Activated naive CD8-positive, alpha-beta T cell treated with anti-CD3 and anti-CD28 coated beads, Interleukin-2, amount 50 U/mL, for 24 hours (primary cell): ENCODE measurements around the gene PLEKHF1.
"Not testable (repeated sequence)": the region's sequence is repeated elsewhere in the genome, so short reads cannot be mapped to it uniquely, and the experiment has no call there.

ENCODE experiments used
- ATAC-seq: fragments of 150-1000 bp; cut with Tn5 transposase; one replicate; pipeline ENCODE4 v1.10.0; 2021
- DNase-seq: peaks from one replicate; pipeline ENCODE4 v3.0.0; 2021
- H3K27ac Mint-ChIP-seq: one replicate; pipeline ENCODE4 v1.8.0; 2021; ENCODE audit warnings: mild to moderate bottlenecking, mixed read lengths
- H3K27me3 Mint-ChIP-seq: one replicate; pipeline ENCODE4 v1.8.0; 2021; ENCODE audit warnings: mixed read lengths
- H3K36me3 Mint-ChIP-seq: one replicate; pipeline ENCODE4 v1.8.0; 2021; ENCODE audit warnings: low read depth, mixed read lengths
- H3K4me1 Mint-ChIP-seq: one replicate; pipeline ENCODE4 v1.8.0; 2021; ENCODE audit warnings: mixed read lengths
- H3K4me3 Mint-ChIP-seq: one replicate; pipeline ENCODE4 v1.8.0; 2021; ENCODE audit warnings: mild to moderate bottlenecking, moderate library complexity, mixed read lengths
- H3K9me3 Mint-ChIP-seq: one replicate; pipeline ENCODE4 v1.8.0; 2021; ENCODE audit warnings: mixed read lengths

PLEKHF1 gene

GRCh38 chr19:29705706-29706105 lies 40.4 kb downstream of the PLEKHF1 start:
- Mint-ChIP-seq H3K4me3 (no peak overlapping the region), H3K36me3 (peaks cover 36% of the 10 kb centered on the region), H3K9me3 (no peaks in the 10 kb centered on the region), H3K4me1 (peaks cover 69% of the 10 kb centered on the region), H3K27me3 (no peaks in the 10 kb centered on the region), H3K27ac (peak overlapping the region; percentile 93)
- ATAC-seq (no peak), DNase-seq (no peak)

GRCh38 chr19:29706635-29707034 lies 41.4 kb downstream of the PLEKHF1 start:
- Mint-ChIP-seq H3K27ac (peak overlapping the region; percentile 93), H3K36me3 (peaks cover 34% of the 10 kb centered on the region), H3K9me3 (no peaks in the 10 kb centered on the region), H3K4me1 (peaks cover 78% of the 10 kb centered on the region), H3K4me3 (no peak overlapping the region), H3K27me3 (no peaks in the 10 kb centered on the region)
- no peak for ATAC-seq
- no peak for DNase-seq

DNA sequence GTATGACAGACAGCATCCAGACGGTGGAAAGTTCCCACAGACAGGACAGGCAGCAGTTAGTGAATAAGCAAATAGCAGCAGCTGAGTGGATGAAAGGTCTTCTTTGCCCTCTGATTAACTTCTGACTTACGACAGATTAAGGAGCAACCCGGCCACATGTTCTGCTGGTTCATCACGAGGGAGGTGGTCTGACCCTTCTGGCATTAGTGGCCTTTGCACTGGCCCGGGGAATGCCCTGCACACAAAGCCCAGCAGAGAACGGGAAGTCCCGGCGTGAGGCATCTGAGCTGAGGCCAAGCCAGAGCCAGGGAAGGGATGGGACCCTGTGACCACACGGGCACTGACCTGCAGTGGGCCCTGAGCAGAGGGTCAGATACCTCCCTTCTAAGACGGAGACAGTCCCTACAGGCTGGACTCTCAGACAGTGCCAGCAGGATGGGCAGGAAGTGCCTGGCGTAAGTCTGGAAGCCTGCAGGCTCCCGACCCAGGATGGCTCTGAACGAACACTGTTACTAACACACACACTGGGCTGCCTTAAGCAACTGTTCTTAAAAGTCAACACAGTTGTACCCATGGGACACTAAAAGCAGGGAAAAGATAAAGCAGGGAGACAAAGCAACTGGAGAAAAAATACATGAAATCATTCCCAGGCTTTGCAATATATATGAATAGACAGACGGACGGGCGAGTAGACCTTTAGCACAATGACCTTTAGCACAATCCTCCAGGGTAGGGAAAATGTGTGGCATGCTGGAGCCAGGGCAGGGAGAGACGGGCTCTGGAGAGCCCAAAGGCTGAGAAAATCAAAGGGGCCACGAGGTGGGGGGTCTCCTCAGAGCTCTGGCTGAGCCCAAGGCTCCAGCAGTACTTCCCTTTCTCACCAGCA lies 43.5 kb downstream of the PLEKHF1 start:
- peaks cover 41% of the 10 kb centered on the region for H3K36me3 Mint-ChIP-seq
- peak overlapping the region; percentile 69 for H3K27ac Mint-ChIP-seq
- ATAC-seq = no peak
- H3K4me3 Mint-ChIP-seq = no peak overlapping the region
- H3K4me1 Mint-ChIP-seq = peaks cover 97% of the 10 kb centered on the region
- no peaks in the 10 kb centered on the region for H3K9me3 Mint-ChIP-seq
- no peaks in the 10 kb centered on the region for H3K27me3 Mint-ChIP-seq
- no peak for DNase-seq

- H3K4me3 Mint-ChIP-seq, H3K9me3 Mint-ChIP-seq, DNase-seq, ATAC-seq, H3K27me3 Mint-ChIP-seq: not testable (repeated sequence)
- peak overlapping the region; percentile 69 for H3K27ac Mint-ChIP-seq
- peaks cover 97% of the 10 kb centered on the region for H3K4me1 Mint-ChIP-seq
- H3K36me3 Mint-ChIP-seq = peaks cover 45% of the 10 kb centered on the region
Measured at GRCh38 chr19:29709440-29709798, 44.2 kb downstream of the PLEKHF1 start.

DNA sequence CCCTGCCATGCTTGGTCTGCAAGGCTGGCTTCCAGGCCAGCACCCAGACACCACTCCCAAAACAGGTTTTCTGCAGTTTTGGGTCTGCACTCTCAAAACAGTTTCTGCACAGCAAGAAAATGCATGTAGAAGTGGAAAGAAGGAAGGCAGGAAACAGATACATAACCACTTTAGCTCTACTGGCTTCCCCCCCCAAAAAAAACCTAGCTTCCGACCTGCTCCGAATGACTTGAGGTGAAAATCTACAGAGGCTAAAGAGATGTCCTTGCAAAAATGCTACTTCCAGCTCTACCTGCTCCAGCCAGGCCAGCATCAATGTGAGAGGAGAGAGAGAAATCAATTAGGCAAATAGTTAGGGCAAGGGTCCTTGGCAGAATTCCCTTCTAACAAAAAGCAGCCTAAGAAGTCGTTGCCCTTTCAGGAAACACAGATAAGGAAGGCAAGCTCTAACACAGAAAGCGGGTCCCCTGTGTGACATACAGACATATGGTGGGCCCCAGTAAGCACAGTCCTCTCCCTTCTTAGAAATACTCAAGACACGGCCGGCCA lies 46.4 kb downstream of the PLEKHF1 start:
- H3K27ac Mint-ChIP-seq = peak overlapping the region; percentile 92
- no peaks in the 10 kb centered on the region for H3K27me3 Mint-ChIP-seq
- peaks cover 88% of the 10 kb centered on the region for H3K4me1 Mint-ChIP-seq
- H3K4me3 Mint-ChIP-seq = peak overlapping the region; percentile 84
- H3K36me3 Mint-ChIP-seq = peaks cover 30% of the 10 kb centered on the region
- DNase-seq (no peak), ATAC-seq (no peak)
- H3K9me3 Mint-ChIP-seq = no peaks in the 10 kb centered on the region

GRCh38 chr19:29712744-29713516 lies 47.7 kb downstream of the PLEKHF1 start:
- Mint-ChIP-seq H3K27ac (peak overlapping the region; percentile 92), H3K4me3 (peak overlapping the region; percentile 84), H3K4me1 (peaks cover 76% of the 10 kb centered on the region), H3K9me3 (no peaks in the 10 kb centered on the region), H3K36me3 (peaks cover 19% of the 10 kb centered on the region), H3K27me3 (no peaks in the 10 kb centered on the region)
- DNase-seq (peak; percentile 24), ATAC-seq (no peak)

- peaks cover 63% of the 10 kb centered on the region for H3K4me1 Mint-ChIP-seq
- DNase-seq (no peak), ATAC-seq (peak; percentile 30)
- H3K27ac Mint-ChIP-seq = peak overlapping the region; percentile 92
- no peaks in the 10 kb centered on the region for H3K9me3 Mint-ChIP-seq
- H3K4me3 Mint-ChIP-seq = peak overlapping the region; percentile 84
- H3K36me3 Mint-ChIP-seq = peaks cover 16% of the 10 kb centered on the region
- H3K27me3 Mint-ChIP-seq = no peaks in the 10 kb centered on the region
Measured at GRCh38 chr19:29714371-29714952, 49.2 kb downstream of the PLEKHF1 start.

GRCh38 chr19:29714953-29715700 lies 49.9 kb downstream of the PLEKHF1 start, which contains the start of gene C19orf12:
Gene C19orf12 (minus strand): TSS chr19:29715261. CDS start chr19:29708413, 6,848 bp downstream.
- Mint-ChIP-seq H3K4me1 (peaks cover 57% of the 10 kb centered on the region), H3K4me3 (peak within 1 kb of the TSS; percentile 89)

GRCh38 chr19:29715701-29716581 lies 50.7 kb downstream of the PLEKHF1 start:
- no peaks in the 10 kb centered on the region for H3K27me3 Mint-ChIP-seq
- DNase-seq (no peak), ATAC-seq (no peak)
- peaks cover 49% of the 10 kb centered on the region for H3K4me1 Mint-ChIP-seq
- H3K36me3 Mint-ChIP-seq = peaks cover 14% of the 10 kb centered on the region
- H3K9me3 Mint-ChIP-seq = no peaks in the 10 kb centered on the region
- H3K27ac Mint-ChIP-seq = peak overlapping the region; percentile 93
- peak overlapping the region; percentile 89 for H3K4me3 Mint-ChIP-seq

More at GRCh38 chr19:29714953-29715700, 49.9 kb downstream of the PLEKHF1 start, which contains the start of gene C19orf12:
- H3K36me3 Mint-ChIP-seq = peaks cover 16% of the 10 kb centered on the region
- DNase-seq = peak; percentile 72
- H3K27ac Mint-ChIP-seq = peak within 1 kb of the TSS; percentile 93
- ATAC-seq = peak; percentile 60
- no peaks in the 10 kb centered on the region for H3K9me3 Mint-ChIP-seq
- no peaks in the 10 kb centered on the region for H3K27me3 Mint-ChIP-seq

DNA sequence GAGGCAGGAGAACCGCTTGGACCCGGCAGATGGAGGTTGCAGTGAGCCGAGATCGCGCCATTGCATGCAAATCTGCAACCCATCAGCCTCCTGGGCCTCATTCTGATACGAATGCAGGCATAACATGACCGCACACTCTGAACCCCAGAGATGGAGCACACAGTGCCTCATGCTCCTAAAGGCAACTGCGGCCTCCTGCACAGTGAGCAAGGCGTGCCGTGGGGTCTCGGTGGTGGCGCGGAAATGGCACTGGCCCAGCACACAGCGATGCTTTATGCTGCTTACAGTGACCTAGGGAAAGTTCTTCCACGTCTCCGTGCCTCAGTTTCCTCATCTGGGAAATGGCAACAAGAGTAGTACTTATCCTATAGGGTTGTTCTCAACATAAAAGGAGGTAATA lies 51.8 kb downstream of the PLEKHF1 start:
- Mint-ChIP-seq H3K4me3 (no peak overlapping the region), H3K9me3 (no peaks in the 10 kb centered on the region), H3K4me1 (peaks cover 38% of the 10 kb centered on the region), H3K27me3 (no peaks in the 10 kb centered on the region), H3K27ac (no peak overlapping the region), H3K36me3 (peaks cover 14% of the 10 kb centered on the region)
- DNase-seq = no peak
- ATAC-seq = no peak

DNA sequence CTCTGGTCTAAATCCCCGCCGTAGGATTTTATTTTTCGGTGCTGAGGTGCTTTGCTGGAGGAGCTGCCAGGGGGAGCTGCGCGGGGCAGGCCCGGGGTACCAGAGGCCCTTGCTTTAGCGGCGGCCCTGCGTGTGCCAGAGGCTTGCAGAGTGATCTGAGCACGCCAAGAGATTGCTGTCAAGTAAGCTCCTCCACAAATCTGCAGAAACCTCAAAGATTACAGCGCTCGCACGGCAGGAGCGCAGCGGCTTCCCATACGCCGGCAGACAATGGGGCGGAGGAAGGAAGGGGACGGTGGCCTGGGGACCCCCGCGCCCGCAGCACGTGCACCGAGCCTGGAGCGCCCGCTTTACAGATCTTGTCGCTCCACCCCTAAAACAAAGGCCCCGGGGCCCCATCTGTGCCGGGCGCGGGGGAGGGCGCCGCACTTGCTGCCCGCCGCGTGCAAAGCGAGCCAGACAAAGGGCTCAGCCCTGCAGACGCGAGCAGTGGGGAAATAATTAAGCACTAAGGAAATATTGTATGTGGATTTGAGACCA lies 58.9 kb downstream of the PLEKHF1 start:
- ATAC-seq (peak; percentile 70), DNase-seq (peak; percentile 53)
- Mint-ChIP-seq H3K4me1 (peaks cover 9% of the 10 kb centered on the region), H3K27me3 (peaks cover 2% of the 10 kb centered on the region), H3K4me3 (peak overlapping the region; percentile 38), H3K9me3 (no peaks in the 10 kb centered on the region), H3K27ac (no peak overlapping the region), H3K36me3 (no peaks in the 10 kb centered on the region)

GRCh38 chr19:29724746-29725145 lies 59.5 kb downstream of the PLEKHF1 start:
- no peaks in the 10 kb centered on the region for H3K36me3 Mint-ChIP-seq
- no peak overlapping the region for H3K4me3 Mint-ChIP-seq
- H3K27me3 Mint-ChIP-seq = peaks cover 2% of the 10 kb centered on the region
- no peak overlapping the region for H3K27ac Mint-ChIP-seq
- ATAC-seq (no peak), DNase-seq (no peak)
- H3K9me3 Mint-ChIP-seq = no peaks in the 10 kb centered on the region
- H3K4me1 Mint-ChIP-seq = peaks cover 9% of the 10 kb centered on the region
